ENCODE measurements around the gene ELMOD1.
"Not testable (repeated sequence)": the region's sequence is repeated elsewhere in the genome, so short reads cannot be mapped to it uniquely, and the experiment has no call there.

ELMOD1 gene

DNA sequence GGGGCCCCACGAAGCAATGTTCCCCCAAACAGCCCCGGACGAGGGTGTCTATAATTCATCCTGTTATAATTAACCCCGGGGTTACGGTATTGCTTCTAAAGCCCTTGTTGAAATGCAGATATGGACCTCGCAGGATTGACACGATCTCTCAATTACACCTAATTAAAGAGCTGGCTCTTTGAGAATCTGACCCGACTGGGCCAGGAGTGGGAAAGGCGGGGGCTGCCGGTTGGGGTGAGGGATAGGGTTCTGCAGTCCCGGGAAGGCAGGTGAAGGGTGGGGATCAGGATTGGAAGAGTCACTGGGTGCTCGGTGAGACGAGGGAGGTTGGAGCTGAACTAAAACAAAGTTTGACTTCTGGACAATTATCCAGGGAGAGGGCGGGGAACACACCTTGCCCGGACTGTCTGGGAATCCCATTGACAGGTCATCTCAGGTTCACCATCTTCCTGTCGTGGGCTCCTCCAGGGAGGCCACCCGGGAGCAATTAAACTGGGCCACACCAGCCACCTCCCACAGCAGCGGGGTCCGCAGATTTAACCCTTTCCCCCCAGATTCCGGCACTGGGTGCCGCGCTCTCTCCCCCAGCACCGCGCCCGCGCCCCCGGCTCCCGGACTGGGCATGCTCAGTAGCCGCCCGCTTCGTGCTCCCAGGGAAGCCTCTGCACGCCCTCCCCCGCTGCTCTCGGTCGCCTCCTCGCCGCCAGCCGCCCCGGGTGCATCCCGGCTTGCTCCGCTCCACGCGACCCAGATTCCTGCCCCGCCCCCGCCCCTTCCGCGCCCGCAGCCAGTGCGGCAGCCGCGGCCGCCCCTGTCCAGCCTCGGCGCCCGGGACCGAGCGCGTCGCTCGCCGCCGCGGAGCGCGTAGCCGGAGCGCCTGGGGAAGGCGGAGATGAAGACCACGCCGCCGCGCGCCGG is at the start of gene ELMOD1:
Gene ELMOD1 (plus strand): TSS at position 688 of the 918 bp plus-strand sequence. CDS start 27,043 bp downstream, outside the sequence.
- FAIRE-seq, result no peak

DNA sequence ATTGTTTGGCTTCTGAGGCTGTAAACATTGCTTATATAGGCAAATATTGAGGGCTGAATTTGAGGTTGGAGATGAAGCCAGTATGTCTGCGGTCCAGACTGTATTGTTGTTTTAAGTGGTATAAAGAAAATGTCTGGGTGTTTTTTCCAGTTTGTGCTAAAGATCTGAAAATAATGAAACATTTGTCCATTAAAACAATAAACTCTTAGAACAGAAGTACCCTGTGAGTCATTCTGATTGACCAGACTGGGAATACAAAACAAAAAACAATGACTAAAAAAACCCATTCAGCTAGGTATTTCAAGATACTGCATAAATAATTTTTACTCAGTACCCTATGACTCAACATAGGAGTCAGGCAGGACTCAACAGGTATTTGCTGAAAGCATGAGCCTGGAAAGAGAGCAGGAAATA is 45.8 kb upstream of the ELMOD1 start:
- no peak for FAIRE-seq

GRCh38 chr11:107547961-107548360 is 43.0 kb upstream of the ELMOD1 start:
- no peak for FAIRE-seq

DNA sequence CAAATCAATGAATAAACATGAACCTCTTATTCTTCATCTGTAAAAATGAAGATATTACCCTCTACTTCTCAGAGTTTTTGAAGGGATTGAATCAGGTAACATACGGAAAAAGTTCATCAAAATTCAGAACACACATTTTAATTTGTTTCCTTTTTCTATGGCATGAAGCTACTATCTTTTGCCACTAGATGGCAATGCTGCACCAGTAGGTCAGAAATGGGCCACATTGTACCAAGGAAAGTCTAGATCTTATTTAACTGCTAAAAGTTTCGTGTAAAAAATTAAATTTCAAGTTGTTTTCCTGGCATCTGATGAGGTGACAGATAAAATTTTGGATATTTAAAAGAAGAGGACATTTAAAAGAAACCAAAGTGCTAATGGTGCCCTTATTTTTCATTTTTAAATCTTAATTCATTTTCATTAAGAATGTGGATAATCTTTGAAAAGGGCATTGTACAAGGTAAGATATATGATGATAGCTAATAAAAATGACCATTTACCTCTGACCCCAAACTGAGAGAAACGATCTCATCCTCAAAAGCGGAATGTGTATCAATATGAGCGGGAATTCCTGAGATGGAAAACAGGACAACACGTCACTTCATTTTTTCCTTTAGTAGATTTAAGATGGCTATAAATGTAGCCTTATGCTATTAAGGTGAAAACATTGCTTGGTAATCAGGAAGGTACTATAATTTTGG is 41.5 kb upstream of the ELMOD1 start:
- peak; percentile 96 for FAIRE-seq

DNA sequence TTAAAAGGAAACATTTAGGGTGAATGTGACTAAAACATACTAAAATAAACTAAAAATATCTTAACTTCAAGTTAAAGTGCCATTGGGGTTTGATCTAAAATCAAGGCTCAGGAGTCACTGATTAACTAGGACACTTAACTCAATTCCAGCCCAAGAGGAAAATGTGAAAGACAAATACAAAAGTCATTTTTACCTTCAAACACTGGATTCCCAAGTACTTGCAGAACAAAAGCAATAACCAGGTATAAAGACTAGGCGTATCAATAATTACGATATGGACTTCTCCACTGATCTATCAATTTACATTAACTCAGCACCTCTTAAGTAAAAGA is 41.0 kb upstream of the ELMOD1 start:
- no peak for FAIRE-seq

- FAIRE-seq, result no peak
These were observed 40.6 kb upstream of the ELMOD1 start for GRCh38 chr11:107550304-107550703.

GRCh38 chr11:107561688-107562087 is 29.3 kb upstream of the ELMOD1 start:
- no peak for FAIRE-seq

DNA sequence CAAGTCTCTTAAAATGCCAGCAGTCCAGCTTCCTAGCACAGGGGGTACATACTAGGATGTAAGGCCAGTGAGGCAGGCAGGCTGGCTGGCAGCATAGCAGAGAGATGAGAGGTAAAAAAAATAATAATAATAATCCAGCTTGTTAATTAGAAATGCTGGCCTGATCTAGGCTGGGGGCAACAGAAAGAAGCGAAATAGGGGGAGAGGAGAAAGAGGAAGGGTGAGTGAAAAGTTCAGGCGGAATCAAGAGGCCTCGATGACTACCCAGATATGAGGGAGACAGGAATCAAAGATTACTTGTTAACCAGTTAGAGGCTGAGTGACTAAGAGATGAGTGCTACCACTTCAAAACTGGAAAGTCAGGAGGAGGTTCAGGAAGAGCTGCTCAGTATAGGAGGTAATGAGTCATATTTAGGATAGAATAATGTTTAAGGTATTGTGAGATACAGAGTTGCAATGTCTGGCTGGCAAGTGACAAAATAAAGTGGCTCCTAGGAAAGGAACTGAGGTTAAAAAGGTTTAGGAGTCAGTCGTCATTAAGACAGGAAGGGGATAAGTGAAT is 28.2 kb upstream of the ELMOD1 start:
- no peak for FAIRE-seq

DNA sequence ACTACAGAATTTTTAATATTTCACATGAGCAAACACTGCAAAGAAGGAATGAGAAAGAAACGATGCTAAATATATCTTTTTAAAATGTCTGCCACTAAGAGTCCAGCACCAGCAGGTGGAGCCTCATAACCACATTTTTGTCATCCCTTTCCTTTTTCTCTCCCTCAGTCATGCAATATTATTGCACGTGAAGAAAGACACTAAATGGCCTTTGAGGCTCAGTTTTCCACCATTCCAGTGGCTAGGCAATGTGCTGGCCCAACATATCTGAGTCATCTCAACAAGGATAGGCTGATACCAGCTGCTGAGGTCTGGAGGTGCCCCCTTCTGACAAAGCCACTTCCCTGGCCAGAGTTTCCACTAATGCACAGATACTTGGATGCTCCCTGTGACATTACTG is 27.2 kb upstream of the ELMOD1 start:
- peak; percentile 88 for FAIRE-seq

DNA sequence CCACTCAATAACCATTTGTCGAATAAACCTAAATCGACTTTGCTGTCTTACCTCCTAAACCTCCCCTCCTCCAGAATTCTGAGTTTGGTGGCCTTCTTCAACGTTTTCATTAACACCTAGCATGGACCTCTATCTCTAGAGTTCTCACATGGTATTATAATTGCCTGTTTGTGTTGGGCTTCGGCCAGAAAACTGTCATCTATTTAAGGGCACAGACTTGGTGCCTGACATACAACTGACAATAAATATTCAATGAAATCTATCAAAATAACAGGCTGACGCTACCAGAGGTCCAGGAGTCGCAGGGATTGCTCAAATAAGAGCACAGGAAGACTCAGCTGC is 26.1 kb upstream of the ELMOD1 start:
- no peak for FAIRE-seq

DNA sequence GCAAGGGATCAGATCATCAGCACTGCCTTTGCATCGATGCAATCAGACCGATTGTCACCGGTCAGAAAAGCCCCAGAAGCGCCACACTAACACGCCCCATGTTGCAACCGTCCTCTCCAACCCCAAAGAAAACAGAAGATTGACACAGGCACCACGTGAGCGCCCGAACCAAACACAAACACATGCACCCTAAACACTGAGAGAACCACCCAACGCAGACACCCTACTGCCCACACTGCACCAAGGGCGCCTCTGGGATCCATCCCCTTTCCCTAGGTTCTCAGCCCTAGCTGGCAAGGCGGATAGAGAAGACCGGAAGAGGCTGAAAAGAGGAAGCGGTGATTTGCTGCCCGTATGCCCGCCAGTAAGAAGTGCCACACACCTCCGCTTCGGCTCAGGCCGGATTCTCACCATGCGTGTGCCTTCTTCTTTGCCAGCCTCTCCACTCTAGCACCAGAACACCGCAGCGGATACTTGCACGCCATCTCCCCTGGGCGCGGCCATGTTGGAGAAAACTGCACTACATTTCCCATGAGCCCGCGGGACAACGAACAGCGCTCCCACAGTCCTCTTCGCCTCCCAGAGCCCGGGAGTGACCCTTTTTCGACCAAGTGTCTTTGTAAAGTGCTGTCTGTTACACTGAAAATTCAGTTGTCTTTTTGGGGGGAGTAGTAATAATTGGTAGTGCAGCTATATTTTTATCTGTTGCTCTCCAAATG is 25.6 kb upstream of the ELMOD1 start, which contains the start of gene ALKBH8:
Gene ALKBH8 (minus strand): TSS at position 517 of the 719 bp plus-strand sequence. CDS start 4,842 bp downstream, outside the sequence.
- FAIRE-seq, result peak; percentile 13

- FAIRE-seq, result not testable (repeated sequence)
These were observed 24.9 kb upstream of the ELMOD1 start for GRCh38 chr11:107565955-107566501.

DNA sequence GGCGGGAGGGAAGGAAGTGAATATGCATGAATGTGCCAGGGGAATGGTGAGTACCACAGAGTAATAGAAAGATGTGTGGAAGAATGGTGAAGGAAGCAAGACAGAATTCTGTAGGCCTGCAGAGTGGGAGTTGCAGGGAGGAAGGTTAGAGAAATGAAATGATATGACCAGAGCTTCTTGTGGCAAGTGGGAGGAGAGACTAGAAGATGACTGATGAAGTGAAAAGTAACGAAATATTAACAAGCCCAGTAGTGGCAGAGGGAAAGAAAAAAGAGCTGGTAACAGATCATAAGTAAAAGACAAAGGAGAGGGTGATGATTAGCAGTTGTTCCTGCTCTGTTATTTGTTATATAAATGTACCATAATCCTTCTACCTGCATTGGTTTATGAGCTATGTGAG is 24.4 kb upstream of the ELMOD1 start:
- no peak for FAIRE-seq

DNA sequence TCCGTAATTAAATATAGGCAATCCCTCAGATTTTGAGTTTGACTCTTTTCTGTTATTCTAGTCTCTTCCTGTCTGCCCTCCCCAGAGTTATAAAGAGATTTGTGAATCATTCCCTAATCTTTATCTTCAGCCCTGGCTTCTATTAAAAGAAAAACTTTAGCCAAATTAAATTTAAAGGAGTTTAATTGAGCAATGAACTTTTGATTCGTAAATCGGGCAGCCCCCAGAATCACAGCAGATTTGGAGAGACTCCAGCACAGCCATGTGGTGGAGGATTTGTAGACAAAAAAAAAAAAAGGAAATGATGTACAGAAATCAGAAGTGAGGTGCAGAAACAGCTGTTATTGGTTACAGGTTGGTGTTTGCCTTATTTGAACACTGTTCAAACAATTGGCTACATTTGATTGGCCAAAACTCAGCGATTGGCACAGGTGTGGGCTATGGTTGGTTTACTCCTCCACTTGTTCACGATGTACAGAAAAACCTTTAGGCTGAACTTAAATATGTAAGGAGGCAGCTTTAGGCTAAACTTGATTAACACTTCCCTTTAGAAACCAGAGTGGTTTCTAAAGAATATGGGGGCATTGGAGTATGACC is 23.1 kb upstream of the ELMOD1 start:
- FAIRE-seq, result no peak

GRCh38 chr11:107570015-107570414 is 20.9 kb upstream of the ELMOD1 start:
- no peak for FAIRE-seq

DNA sequence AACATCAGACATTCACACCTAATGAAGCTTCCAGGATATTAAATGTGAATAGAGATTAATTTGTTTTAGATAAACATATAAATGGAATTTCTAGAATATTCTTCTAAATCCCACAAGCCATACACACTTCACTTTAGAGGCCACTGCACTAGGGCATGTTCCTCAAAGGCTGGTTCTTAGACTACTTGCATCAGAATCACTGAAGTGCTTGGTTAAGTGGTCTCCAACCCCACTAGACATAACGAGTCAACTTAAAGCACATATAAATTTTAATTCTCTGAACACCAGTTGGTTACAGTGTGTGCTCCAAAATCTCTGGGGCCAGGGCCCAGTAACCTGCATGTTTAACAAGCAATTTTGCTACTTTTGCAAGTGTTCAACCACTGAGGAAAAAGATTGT is 17.5 kb upstream of the ELMOD1 start:
- no peak for FAIRE-seq

GRCh38 chr11:107576497-107577345 is 14.2 kb upstream of the ELMOD1 start:
- peak; percentile 93 for FAIRE-seq

DNA sequence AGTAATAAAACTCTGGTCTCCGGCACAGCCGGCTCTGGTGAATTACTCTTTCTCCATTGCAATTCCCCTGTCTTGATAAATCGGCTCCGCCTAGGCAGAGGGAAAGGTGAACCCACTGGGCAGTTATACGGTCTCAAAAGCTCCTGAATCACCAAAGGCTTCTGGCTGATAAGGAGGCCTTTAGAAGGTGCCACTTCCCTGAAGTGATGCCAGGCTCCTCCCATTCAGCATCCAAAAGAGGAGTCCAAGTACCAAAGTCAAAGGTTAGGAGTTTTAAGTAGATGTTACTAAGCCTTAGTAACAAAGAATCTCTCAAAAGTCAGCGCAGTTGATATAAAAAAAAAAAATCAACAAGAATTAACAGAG is 13.6 kb upstream of the ELMOD1 start:
- no peak for FAIRE-seq

- not testable (repeated sequence) for FAIRE-seq
These were observed 11.8 kb upstream of the ELMOD1 start for GRCh38 chr11:107579169-107579568.

DNA sequence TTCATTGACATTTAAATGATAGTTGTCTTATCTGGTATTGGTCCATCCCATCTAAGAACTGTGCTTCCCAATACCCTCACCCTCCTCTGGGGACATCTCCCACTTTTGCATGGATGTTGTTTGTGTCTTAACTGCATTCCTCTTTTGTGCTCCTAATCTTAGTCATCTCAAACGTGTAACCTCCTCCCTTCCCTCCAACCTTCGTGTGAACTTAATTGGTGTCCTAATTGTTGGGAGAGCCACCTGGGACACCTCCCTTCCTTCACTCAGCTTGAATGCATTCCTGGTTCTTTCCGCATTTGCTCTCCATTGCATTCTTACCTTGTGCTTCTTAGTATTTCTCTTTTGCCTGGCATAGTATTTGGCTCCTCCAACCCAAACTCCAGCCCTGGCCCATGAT is 9.8 kb upstream of the ELMOD1 start:
- FAIRE-seq, result no peak

GRCh38 chr11:107583629-107584195 is 7.2 kb upstream of the ELMOD1 start:
- no peak for FAIRE-seq

All from G401.6 (cell line).